Gastrocnemius medialis (tissue), 4 donors: Measurements from ENCODE around the gene CDC42EP5. TPM values are rescaled to one million over a fixed set of nuclear protein-coding genes. Genes with fewer than 3 reads are reported as not detected.
"Not testable (repeated sequence)": the region's sequence is repeated elsewhere in the genome, so short reads cannot be mapped to it uniquely, and the experiment has no call there.

Experiments used
- ATAC-seq, 2 donors: fragments of 150-250 bp; one replicate each; pipeline ENCODE4 v1.9.1; 2016
- DNase-seq, 2 donors: peaks; one replicate each; pipeline ENCODE4 v3.0.0-alpha.2; 2019
- H3K27ac ChIP-seq, 4 donors: fragments of 200-600 bp; sonication (generic); 1 replicate in 1 of 4; 2 replicates in 3 of 4; pipeline ENCODE4 v1.5.1; 2016 to 2018; ENCODE audit warnings: mild to moderate bottlenecking in 2 of 4, moderate library complexity in 1 of 4
- H3K27me3 ChIP-seq, 3 donors: fragments of 200-600 bp; sonication (generic) in 2 of 3; 1 replicate in 1 of 3; 2 replicates in 2 of 3; pipeline versions ENCODE4 v1.5.1 to v1.6.0; 2016 to 2019; ENCODE audit warnings: mild to moderate bottlenecking in 1 of 3, moderate library complexity in 1 of 3
- H3K36me3 ChIP-seq, 2 donors: fragments of 200-600 bp; sonication (generic) in 1 of 2; one replicate each; pipeline ENCODE4 v1.5.1; 2017 to 2018
- H3K4me1 ChIP-seq, 2 donors: fragments of 200-600 bp; sonication (generic) in 1 of 2; one replicate each; pipeline ENCODE4 v1.5.1; 2016 to 2017; ENCODE audit warnings: mild to moderate bottlenecking in 2 of 2
- H3K4me3 ChIP-seq, 4 donors: fragments of 200-600 bp; sonication (generic) in 3 of 4; 1 replicate in 1 of 4; 2 replicates in 3 of 4; pipeline ENCODE4 v1.5.1; 2016 to 2019; ENCODE audit warnings: mild to moderate bottlenecking in 2 of 4
- H3K9me3 ChIP-seq, 3 donors: fragments of 200-600 bp; sonication (generic) in 2 of 3; 1 replicate in 1 of 3; 2 replicates in 2 of 3; pipeline ENCODE4 v1.5.1; 2016 to 2019
- POLR2A ChIP-seq, 2 donors: fragments of 450-650 bp; IDR thresholded peaks; one replicate each; pipeline ENCODE4 v1.6.1; 2017; ENCODE audit warnings: antibody characterized with exemption in 2 of 2, mild to moderate bottlenecking in 2 of 2, moderate library complexity in 2 of 2
- in situ Hi-C, 4 donors: fragments of 200-750 bp; cut with MboI; loops; one replicate each; pipeline versions ENCODE4 v1.15.0 to v1.8.0; 2017; ENCODE audit warnings: low sequenced_read_pairs in 4 of 4
- intact Hi-C: fragments of 100-400 bp; cut with DNase I; formaldehyde crosslinking; loops from one replicate; pipeline ENCODE4 v1.15.1; 2023; ENCODE audit warnings: low total_unique reads
- total RNA-seq, 4 donors: library from RNA; depleted of rRNA; stranded (reverse); fragments of >200 nt; gene quantifications; one replicate each; pipeline versions ENCODE4 v1.1.0 to v1.2.3, GENCODE V29; 2016
- TF ChIP-seq, protein P1 (sequence below), 5 experiments: fragments of 450-650 bp in 3 of 5; fragments of 200-600 bp in 2 of 5; sonication (generic) in 2 of 5; IDR thresholded peaks in 4 of 5; conservative IDR thresholded peaks in 1 of 5; 1 replicate in 4 of 5; 2 replicates in 1 of 5; pipeline ENCODE4 v1.5.1; 2016 to 2019; ENCODE audit warnings: antibody characterized with exemption in 5 of 5, mild to moderate bottlenecking in 3 of 5, moderate library complexity in 3 of 5

The CDC42EP5 gene
- total RNA-seq, 4 donors from 2014 or later = 0.83 to 4.6 (median 4.2) TPM; not detected in 1

DNA sequence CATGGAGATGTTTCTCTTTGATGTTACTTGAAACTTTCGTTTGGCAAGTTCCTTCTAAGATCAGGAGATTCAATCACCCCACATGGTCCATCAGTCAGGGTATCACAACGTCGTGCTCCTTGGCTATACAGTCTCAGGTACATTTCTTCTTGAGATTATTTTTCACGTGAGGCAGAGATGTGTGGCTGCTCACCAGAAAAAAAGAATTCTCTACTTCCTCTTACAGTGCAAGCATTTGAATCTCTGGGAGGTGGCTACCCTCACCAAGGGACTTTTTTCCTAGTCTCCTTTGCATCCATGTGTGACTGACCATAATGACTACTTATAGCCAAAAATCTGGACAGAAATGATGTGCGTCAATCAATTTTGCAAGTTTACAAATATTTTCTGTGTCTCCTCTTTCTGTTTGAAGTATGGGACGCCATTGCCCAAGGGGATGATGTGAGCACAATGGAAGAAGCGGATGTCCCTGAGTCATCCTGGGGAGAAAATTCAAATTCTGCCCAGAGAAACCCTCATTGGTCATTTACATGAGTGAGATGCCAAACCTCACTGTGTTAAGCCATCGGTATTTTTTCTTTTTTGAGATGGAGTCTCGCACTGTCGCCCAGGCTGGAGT is 21.0 kb upstream of the CDC42EP5 start:
- Histone ChIP-seq H3K27me3 (peaks cover 0 to 3% (median 0%) of the 10 kb centered on the region in 3 donors), H3K27ac (no peak overlapping the region), H3K9me3 (no peaks in the 10 kb centered on the region), H3K4me1 (no peaks in the 10 kb centered on the region), H3K36me3 (no peaks in the 10 kb centered on the region), H3K4me3 (no peak overlapping the region)
- DNase-seq = no peak
- in situ Hi-C loops = no loop called here
- TF ChIP-seq, protein P1, sequence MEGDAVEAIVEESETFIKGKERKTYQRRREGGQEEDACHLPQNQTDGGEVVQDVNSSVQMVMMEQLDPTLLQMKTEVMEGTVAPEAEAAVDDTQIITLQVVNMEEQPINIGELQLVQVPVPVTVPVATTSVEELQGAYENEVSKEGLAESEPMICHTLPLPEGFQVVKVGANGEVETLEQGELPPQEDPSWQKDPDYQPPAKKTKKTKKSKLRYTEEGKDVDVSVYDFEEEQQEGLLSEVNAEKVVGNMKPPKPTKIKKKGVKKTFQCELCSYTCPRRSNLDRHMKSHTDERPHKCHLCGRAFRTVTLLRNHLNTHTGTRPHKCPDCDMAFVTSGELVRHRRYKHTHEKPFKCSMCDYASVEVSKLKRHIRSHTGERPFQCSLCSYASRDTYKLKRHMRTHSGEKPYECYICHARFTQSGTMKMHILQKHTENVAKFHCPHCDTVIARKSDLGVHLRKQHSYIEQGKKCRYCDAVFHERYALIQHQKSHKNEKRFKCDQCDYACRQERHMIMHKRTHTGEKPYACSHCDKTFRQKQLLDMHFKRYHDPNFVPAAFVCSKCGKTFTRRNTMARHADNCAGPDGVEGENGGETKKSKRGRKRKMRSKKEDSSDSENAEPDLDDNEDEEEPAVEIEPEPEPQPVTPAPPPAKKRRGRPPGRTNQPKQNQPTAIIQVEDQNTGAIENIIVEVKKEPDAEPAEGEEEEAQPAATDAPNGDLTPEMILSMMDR (IDR thresholded peaks at IDR 0.05 in 4 of 5, conservative IDR thresholded peaks at IDR 0.05 in 1 of 5) = no peak
- no peak for TF ChIP-seq POLR2A (IDR thresholded peaks at IDR 0.05)
- intact Hi-C loops = no loop called here
- ATAC-seq = no peak

DNA sequence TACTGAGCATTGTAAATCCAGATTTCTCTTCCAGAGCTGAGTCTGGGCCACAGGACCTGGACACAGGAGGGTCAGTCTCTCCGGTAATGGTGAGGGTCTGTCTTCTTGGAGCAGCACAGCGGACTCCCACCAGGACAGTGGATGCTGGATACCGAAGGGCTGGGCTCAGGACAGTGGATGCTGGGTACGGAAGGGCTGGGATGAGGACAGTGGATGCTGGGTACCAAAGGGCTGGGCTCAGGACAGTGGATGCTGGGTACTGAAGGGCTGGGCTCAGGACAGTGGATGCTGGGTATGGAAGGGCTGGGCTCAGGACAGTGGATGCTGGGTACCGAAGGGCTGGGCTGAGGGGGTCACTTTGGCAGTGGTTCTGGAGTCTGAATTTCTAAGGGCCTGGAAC is 20.0 kb upstream of the CDC42EP5 start:
- H3K27me3 ChIP-seq, H3K27ac ChIP-seq, H3K4me3 ChIP-seq, intact Hi-C loops, in situ Hi-C loops, DNase-seq, ATAC-seq, H3K36me3 ChIP-seq, H3K9me3 ChIP-seq, H3K4me1 ChIP-seq: not testable (repeated sequence)

DNA sequence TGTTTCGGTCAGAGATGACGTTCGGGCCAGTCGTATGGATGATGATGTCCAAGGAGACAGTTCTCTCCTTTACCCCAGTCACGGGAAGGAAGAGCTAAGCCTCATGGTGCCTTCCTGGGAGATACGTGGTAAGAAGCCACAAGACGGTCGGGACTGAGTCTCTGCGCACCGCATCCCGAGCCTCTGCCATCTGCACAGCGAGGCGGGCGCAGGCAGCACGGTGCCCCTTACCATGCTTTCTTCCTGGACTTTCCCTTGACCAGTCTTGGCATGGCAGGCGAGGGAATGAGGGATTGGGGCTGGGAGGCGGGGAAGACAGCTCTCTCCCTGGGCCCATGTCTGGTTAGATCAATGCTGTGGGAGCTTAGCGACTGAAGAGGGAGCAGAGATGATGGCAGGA is 19.5 kb upstream of the CDC42EP5 start:
- Histone ChIP-seq H3K27me3 (peaks cover 0 to 3% (median 0%) of the 10 kb centered on the region in 3 donors), H3K36me3 (no peaks in the 10 kb centered on the region), H3K4me3 (no peak overlapping the region), H3K4me1 (no peaks in the 10 kb centered on the region), H3K27ac (no peak overlapping the region), H3K9me3 (no peaks in the 10 kb centered on the region)
- DNase-seq (no peak), ATAC-seq (no peak)
- TF ChIP-seq, protein P1 (IDR thresholded peaks at IDR 0.05 in 4 of 5, conservative IDR thresholded peaks at IDR 0.05 in 1 of 5) = no peak
- TF ChIP-seq POLR2A (IDR thresholded peaks at IDR 0.05) = no peak
- in situ Hi-C loops = no loop called here
- intact Hi-C loops = no loop called here

DNA sequence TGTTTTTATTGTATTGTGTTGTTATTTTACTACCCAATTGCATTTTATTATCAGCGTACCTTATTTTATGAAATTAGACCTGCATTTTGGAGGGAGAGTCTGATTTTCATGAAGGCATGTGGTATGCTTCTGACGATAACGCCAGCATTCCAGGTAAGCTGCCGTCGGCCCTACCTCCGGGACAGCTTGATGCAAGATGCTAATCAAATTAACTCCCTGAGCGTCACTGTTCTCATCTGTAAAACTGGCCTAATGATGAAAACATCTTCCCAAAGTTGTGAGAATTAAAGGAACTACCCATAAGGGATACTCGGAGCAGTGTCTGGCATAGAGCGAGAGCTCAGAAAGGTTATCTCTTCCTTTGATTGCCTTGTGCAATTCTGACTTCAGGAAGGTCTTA is 16.7 kb upstream of the CDC42EP5 start:
- no peaks in the 10 kb centered on the region for H3K36me3 ChIP-seq
- H3K4me3 ChIP-seq = no peak overlapping the region
- no peak overlapping the region for H3K27ac ChIP-seq
- no peak for ATAC-seq
- H3K4me1 ChIP-seq = no peaks in the 10 kb centered on the region
- DNase-seq = no peak
- intact Hi-C loops = no loop called here
- H3K9me3 ChIP-seq = no peaks in the 10 kb centered on the region
- no peak for TF ChIP-seq POLR2A (IDR thresholded peaks at IDR 0.05)
- TF ChIP-seq, protein P1 (IDR thresholded peaks at IDR 0.05 in 4 of 5, conservative IDR thresholded peaks at IDR 0.05 in 1 of 5) = no peak
- in situ Hi-C loops = no loop called here
- peaks cover 0 to 3% (median under 1%) of the 10 kb centered on the region in 3 donors for H3K27me3 ChIP-seq

DNA sequence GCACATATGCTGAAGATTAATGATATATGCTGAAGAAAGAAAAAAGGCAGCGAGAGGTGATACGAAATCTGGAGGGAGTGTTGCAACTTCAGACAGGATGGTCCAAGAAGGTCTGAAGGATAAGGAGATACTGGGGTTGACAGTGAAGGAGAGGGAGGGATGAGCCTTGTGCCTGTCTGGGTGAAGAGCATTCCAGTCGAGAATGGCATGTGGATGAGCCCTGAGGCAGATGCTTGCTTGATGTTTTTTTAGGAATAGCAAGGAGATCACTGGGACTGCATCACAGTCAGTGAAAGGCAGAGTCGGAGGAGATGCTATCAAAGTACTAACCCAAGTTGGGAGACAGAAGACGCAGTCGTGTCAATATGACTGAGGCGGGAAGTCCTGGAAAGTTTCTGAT is 16.2 kb upstream of the CDC42EP5 start:
- ATAC-seq (no peak), DNase-seq (no peak)
- no peak overlapping the region for H3K4me3 ChIP-seq
- no peak overlapping the region for H3K27ac ChIP-seq
- no peaks in the 10 kb centered on the region for H3K4me1 ChIP-seq
- in situ Hi-C loops = no loop called here
- no peaks in the 10 kb centered on the region for H3K36me3 ChIP-seq
- TF ChIP-seq POLR2A (IDR thresholded peaks at IDR 0.05) = no peak
- TF ChIP-seq, protein P1 (IDR thresholded peaks at IDR 0.05 in 4 of 5, conservative IDR thresholded peaks at IDR 0.05 in 1 of 5) = no peak
- intact Hi-C loops = no loop called here
- peaks cover 0 to 4% (median 3%) of the 10 kb centered on the region in 3 donors for H3K27me3 ChIP-seq
- H3K9me3 ChIP-seq = no peaks in the 10 kb centered on the region
